Heart right ventricle (tissue), 16 donors: ENCODE results near the gene ANKRD60. TPM values are rescaled to one million over a fixed set of nuclear protein-coding genes. Genes with fewer than 3 reads are reported as not detected.

Experiments
- ATAC-seq, 8 donors: fragments of 200-7000 bp; cut with Tn5 transposase; one replicate each; pipeline ENCODE4 v1.9.1; 2020; ENCODE audit warnings: mild to moderate bottlenecking in 8 of 8, moderate library complexity in 8 of 8, moderate number of reproducible peaks in 1 of 8
- DNase-seq, 2 donors: peaks; one replicate each; pipeline ENCODE4 v3.0.0-alpha.2; 2020
- H3K27ac ChIP-seq, 10 donors: fragments of 200-600 bp; sonication (generic) in 2 of 10; one replicate each; pipeline versions ENCODE4 v1.5.0 to v1.8.0; 2020 to 2022; ENCODE audit warnings: mild to moderate bottlenecking in 3 of 10
- H3K27me3 ChIP-seq, 7 donors: fragments of 200-600 bp; one replicate each; pipeline ENCODE4 v1.8.0; 2021 to 2022; ENCODE audit warnings: mild to moderate bottlenecking in 2 of 7
- H3K36me3 ChIP-seq, 9 donors: fragments of 200-600 bp; sonication (generic) in 1 of 9; one replicate each; pipeline versions ENCODE4 v1.5.0 to v1.8.0; 2020 to 2022; ENCODE audit warnings: mild to moderate bottlenecking in 2 of 9
- H3K4me1 ChIP-seq, 9 donors: fragments of 200-600 bp; sonication (generic) in 1 of 9; one replicate each; pipeline versions ENCODE4 v1.5.0 to v1.8.0; 2020 to 2022; ENCODE audit warnings: mild to moderate bottlenecking in 4 of 9
- H3K4me3 ChIP-seq, 10 donors: fragments of 200-600 bp; sonication (generic) in 2 of 10; one replicate each; pipeline versions ENCODE4 v1.5.0 to v1.8.0; 2020 to 2022; ENCODE audit warnings: mild to moderate bottlenecking in 7 of 10, moderate library complexity in 2 of 10
- H3K9me3 ChIP-seq, 11 donors: fragments of 200-600 bp in 10 of 11; sonication (generic) in 2 of 11; one replicate each; pipeline versions ENCODE4 v1.5.0 to v1.8.0; 2013 to 2022; ENCODE audit warnings: mild to moderate bottlenecking in 2 of 11, control low read depth in 1 of 11, moderate library complexity in 1 of 11
- CTCF ChIP-seq, 9 donors: fragments of 200-600 bp; sonication (generic) in 2 of 9; IDR thresholded peaks; one replicate each; pipeline versions ENCODE4 v1.5.0 to v1.8.0; 2021 to 2022; ENCODE audit warnings: antibody characterized with exemption in 9 of 9, mild to moderate bottlenecking in 5 of 9, moderate library complexity in 1 of 9
- WGBS, 2 donors: extraction: QIAGEN DNeasy Blood & Tissue Kit; methylation state at CpG; one replicate each; pipeline ENCODE4 v1.1.7; 2013; ENCODE audit warnings: inconsistent platforms in 1 of 2; 5-methylcytosine and 5-hydroxymethylcytosine counted together
- intact Hi-C, 10 donors: fragments of 100-400 bp; cut with DNase I; formaldehyde crosslinking; loops; one replicate each; pipeline versions ENCODE4 v1.11.1 to v1.14.2; 2022
- polyA plus RNA-seq, 2 donors: library from polyadenylated mRNA; stranded (reverse); fragments of 200-250 nt; gene quantifications; one replicate each; pipeline ENCODE4 v1.2.3, GENCODE V29; 2013
- total RNA-seq, 10 donors: library from RNA; stranded (reverse); fragmentation: NEBNext Ultra II Directional in 3 of 10; extraction: Animal tissue kit (Norgen Biotek cat#: 25700) in 3 of 10; gene quantifications; one replicate each; pipeline versions ENCODE4 v1.2.1 to v1.2.4, GENCODE V29; 2021 to 2023
- donor health status: Arrhythmogenic right ventricular cardiomyopathy.
- donor health status: ischemic (EF 13 %, LVEDD 7.1; RV severe dilation, severe dysfunction).
- donor health status: healthy with polysubstance abuse.
- donor health status: DM: no; HTN: yes; CAD: no.
- donor health status: DM: no; HTN: no; CAD: no.
- donor health status: ischemic (EF 25% LVEDD 6.9; RV normal size, moderate dysfunction).
- donor health status: ischemic (EF 25% LVEDD 5.7; RV mildly dilated, moderate dysfunction).
- donor health status: healthy.
- donor health status: DM: yes; HTN: yes; CAD: no.
- donor health status: Ischemic cardiomyopathy.
- donor health status: ischemic (EF 35%, LVEDD 5.7; RV mildly dilated, moderate dysfunction).
- donor health status: nonischemic (EF 11% LVEDD 7.7; RV severe dilation, severe dysfunction).
- donor health status: DM: yes; HTN: yes; CAD: no.
- donor health status: PGD.
- donor health status: ischemic (EF 29% LVEDD 5.4; RV normal size, mild dysfunction).
- donor health status: nonischemic (EF 23%, LVEDD 6.1; RV moderate dilation, normal function).

Gene ANKRD60
- total and polyA plus RNA-seq, 12 donors, result not detected

- H3K36me3 ChIP-seq, result peaks cover 0 to 96% (median 22%) of the 10 kb centered on the region in 9 donors
- H3K27me3 ChIP-seq, result no peaks in the 10 kb centered on the region
- 81 to 90% methylated on average over 9 of the region's 9 CpGs for WGBS, 2 donors
- no peaks in the 10 kb centered on the region for H3K9me3 ChIP-seq
- H3K4me3 ChIP-seq, result no peak overlapping the region
- H3K4me1 ChIP-seq, result peaks cover 0 to 5% (median 0%) of the 10 kb centered on the region in 9 donors
- TF ChIP-seq CTCF (IDR thresholded peaks at IDR 0.05), result no peak
- ATAC-seq, result no peak
- H3K27ac ChIP-seq, result no peak overlapping the region
- intact Hi-C loops, result no loop called here
- DNase-seq, result no peak
These were observed 39.1 kb upstream of the ANKRD60 start for GRCh38 chr20:58267389-58268215.

DNA sequence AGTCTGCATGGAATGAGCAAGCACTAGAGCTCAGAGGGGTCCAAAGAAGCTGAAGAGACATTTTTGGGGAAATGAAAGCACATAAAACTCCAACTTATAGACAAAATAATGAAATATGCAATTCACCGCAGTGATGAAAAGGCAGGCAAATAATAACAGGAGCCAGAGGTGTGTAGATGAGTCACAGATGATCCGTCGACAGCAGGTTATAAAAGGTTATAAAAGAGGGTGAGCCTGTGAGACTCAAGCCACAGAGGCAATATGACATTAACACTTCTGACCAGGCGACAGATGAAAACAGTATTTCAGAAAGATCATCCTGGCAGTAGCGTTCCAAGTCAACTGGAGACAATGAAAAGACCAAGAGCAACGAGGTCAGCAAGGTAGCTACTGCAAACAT is 35.8 kb upstream of the ANKRD60 start:
- H3K4me3 ChIP-seq, result no peak overlapping the region
- no peak overlapping the region for H3K27ac ChIP-seq
- H3K4me1 ChIP-seq, result peaks cover 0 to 12% (median 0%) of the 10 kb centered on the region in 9 donors
- no peak for ATAC-seq
- no peaks in the 10 kb centered on the region for H3K27me3 ChIP-seq
- intact Hi-C loops, result no loop called here
- peaks cover 0 to 79% (median 10%) of the 10 kb centered on the region in 9 donors for H3K36me3 ChIP-seq
- whole genome bisulfite sequencing, 2 donors, result 88 to 93% methylated on average over 6 of the region's 6 CpGs
- H3K9me3 ChIP-seq, result no peaks in the 10 kb centered on the region
- no peak for TF ChIP-seq CTCF (IDR thresholded peaks at IDR 0.05)
- DNase-seq, result no peak

GRCh38 chr20:58261660-58262059 is 33.2 kb upstream of the ANKRD60 start:
- no peak for DNase-seq
- WGBS, 2 donors, result 86 to 91% methylated on average over 3 of the region's 3 CpGs
- H3K27me3 ChIP-seq, result no peaks in the 10 kb centered on the region
- no peak overlapping the region for H3K4me3 ChIP-seq
- ATAC-seq, result no peak
- peaks cover 0 to 16% (median 0%) of the 10 kb centered on the region in 9 donors for H3K4me1 ChIP-seq
- H3K27ac ChIP-seq, result no peak overlapping the region
- H3K9me3 ChIP-seq, result no peaks in the 10 kb centered on the region
- peaks cover 0 to 62% (median 8%) of the 10 kb centered on the region in 9 donors for H3K36me3 ChIP-seq
- TF ChIP-seq CTCF (IDR thresholded peaks at IDR 0.05), result no peak
- intact Hi-C loops, result no loop called here

DNA sequence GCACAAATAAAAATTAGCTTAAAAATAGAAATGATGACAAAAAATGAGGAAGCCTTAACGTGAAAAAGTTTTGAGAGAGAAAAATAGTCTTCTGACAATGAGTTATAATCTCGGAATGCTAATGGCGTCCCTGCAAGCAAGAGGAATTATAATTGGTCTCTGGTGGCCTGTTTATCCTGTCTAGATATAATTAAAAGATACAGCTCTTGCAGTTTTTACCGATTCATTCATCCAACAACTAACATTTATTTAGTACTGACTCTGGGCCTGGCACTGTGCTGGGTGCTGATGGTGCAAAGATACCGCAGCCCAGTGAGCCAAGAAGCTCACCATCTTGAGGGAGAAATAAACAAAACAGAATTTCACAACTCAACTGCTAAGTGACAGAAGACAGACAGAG is 31.6 kb upstream of the ANKRD60 start:
- 58 to 68% methylated on average over 5 of the region's 5 CpGs for WGBS, 2 donors
- ATAC-seq (no peak), DNase-seq (no peak)
- no peaks in the 10 kb centered on the region for H3K27me3 ChIP-seq
- intact Hi-C loops, result no loop called here
- H3K4me3 ChIP-seq, result no peak overlapping the region
- H3K9me3 ChIP-seq, result no peaks in the 10 kb centered on the region
- H3K4me1 ChIP-seq, result peaks cover 0 to 16% (median 0%) of the 10 kb centered on the region in 9 donors
- H3K36me3 ChIP-seq, result peaks cover 0 to 45% (median 6%) of the 10 kb centered on the region in 9 donors
- no peak overlapping the region for H3K27ac ChIP-seq
- no peak for TF ChIP-seq CTCF (IDR thresholded peaks at IDR 0.05)
